DND-41 (cell line): ENCODE data around the gene PRUNE1.

Experiments used
- EZH2 ChIP-seq: IDR thresholded peaks from 3 replicates; pipeline ENCODE4 v1.6.1; 2012; ENCODE audit warnings: borderline replicate concordance, low read depth, mild to moderate bottlenecking, moderate library complexity, low read length, inconsistent platforms; ENCODE audit not compliant: severe bottlenecking
- TF ChIP-seq, protein P1 (sequence below): IDR thresholded peaks from 2 replicates; pipeline ENCODE4 v1.5.1; 2012; ENCODE audit warnings: borderline replicate concordance, low read length, moderate library complexity, mild to moderate bottlenecking; ENCODE audit not compliant: poor library complexity, severe bottlenecking; ENCODE audit errors: extremely low read depth

DNA sequence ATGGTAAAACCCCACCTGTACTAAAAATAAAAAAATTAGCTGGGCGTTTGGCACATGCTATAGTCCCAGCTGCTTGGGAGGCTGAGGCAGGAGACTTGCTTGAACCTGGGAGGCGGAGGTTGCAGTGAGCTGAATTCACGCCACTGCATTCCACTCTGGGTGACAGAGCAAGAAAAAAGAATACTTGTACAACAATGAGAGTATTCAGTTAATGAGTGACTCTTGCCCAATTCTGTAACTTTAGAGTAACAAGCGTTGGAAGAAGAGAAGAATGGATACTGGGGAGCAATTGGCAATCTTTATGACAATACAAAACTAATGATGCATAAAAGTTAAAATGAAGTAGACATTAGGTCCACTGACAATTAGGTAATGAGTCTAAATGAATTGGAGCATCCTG is 15.6 kb upstream of the PRUNE1 start:
- TF ChIP-seq, protein P1, sequence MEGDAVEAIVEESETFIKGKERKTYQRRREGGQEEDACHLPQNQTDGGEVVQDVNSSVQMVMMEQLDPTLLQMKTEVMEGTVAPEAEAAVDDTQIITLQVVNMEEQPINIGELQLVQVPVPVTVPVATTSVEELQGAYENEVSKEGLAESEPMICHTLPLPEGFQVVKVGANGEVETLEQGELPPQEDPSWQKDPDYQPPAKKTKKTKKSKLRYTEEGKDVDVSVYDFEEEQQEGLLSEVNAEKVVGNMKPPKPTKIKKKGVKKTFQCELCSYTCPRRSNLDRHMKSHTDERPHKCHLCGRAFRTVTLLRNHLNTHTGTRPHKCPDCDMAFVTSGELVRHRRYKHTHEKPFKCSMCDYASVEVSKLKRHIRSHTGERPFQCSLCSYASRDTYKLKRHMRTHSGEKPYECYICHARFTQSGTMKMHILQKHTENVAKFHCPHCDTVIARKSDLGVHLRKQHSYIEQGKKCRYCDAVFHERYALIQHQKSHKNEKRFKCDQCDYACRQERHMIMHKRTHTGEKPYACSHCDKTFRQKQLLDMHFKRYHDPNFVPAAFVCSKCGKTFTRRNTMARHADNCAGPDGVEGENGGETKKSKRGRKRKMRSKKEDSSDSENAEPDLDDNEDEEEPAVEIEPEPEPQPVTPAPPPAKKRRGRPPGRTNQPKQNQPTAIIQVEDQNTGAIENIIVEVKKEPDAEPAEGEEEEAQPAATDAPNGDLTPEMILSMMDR, result no peak
- TF ChIP-seq EZH2, result no peak
